VCaP (cell line): ENCODE data around the gene SPATA9.

Experiments
- H3K27ac ChIP-seq: fragments of 450-650 bp; 2 replicates; pipeline ENCODE4 v1.5.1; 2017
- TF ChIP-seq, protein P1 (sequence below): fragments of 450-650 bp; conservative IDR thresholded peaks from 2 replicates; pipeline ENCODE4 v1.5.1; 2017; ENCODE audit warnings: mild to moderate bottlenecking, moderate library complexity

Gene SPATA9

DNA sequence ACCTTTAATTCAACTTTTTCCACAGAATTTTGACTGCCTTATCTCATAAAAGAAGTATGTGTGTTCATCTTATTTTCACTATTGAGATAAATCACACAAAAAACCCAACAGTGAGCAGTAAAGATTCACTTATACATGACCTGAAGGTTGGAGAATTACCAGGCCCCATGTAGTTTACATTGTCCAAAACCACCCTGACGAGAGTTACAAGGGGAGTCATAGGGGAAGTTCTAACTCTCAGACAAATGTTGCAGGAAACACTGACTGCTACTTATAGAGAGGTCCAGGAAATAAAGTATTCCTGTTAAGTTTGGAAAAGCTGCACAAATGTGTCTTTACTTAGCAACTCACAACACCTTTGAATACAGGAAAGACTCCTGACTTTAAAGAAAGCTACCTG is 14.1 kb downstream of the SPATA9 start:
- TF ChIP-seq, protein P1, sequence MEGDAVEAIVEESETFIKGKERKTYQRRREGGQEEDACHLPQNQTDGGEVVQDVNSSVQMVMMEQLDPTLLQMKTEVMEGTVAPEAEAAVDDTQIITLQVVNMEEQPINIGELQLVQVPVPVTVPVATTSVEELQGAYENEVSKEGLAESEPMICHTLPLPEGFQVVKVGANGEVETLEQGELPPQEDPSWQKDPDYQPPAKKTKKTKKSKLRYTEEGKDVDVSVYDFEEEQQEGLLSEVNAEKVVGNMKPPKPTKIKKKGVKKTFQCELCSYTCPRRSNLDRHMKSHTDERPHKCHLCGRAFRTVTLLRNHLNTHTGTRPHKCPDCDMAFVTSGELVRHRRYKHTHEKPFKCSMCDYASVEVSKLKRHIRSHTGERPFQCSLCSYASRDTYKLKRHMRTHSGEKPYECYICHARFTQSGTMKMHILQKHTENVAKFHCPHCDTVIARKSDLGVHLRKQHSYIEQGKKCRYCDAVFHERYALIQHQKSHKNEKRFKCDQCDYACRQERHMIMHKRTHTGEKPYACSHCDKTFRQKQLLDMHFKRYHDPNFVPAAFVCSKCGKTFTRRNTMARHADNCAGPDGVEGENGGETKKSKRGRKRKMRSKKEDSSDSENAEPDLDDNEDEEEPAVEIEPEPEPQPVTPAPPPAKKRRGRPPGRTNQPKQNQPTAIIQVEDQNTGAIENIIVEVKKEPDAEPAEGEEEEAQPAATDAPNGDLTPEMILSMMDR = no peak
- no peak overlapping the region for H3K27ac ChIP-seq

DNA sequence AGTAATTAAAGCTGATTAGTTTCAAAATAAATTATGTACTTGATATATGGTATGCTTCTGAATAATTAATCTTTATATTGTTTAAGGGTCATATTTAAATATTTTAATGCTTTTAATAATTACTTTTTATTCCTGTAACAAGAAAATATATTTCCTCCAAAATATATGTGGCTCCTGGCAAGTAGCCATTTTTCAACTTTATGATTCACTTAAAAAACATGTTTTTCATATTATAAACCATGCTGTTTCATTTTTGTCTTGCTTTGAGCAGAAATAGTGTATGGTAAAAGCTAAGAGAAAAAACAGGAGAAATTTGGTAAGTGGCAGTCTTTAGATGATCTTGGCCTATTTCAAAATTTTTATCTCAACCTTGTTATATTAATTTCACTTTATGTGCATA is 14.6 kb downstream of the SPATA9 start:
- no peak overlapping the region for H3K27ac ChIP-seq
- TF ChIP-seq, protein P1 = no peak

DNA sequence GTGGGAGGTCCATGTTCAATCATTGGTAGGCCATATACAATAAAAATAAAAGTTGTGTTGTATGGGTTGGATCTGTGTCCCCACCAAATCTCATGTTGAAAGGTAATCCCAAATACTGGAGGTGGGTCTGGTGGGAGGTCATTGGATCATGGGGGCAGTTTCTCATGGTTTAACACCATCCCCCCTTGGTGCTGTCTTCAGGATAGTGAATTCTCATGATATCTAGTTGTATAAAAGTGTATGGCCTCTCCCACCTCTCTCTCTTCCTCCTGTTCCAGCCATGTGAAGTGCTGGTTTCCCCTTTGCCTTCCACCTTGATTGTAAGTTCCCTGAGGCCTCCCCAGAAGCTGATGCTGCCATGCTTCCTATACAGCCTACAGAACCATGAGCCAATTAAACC is 15.1 kb downstream of the SPATA9 start:
- TF ChIP-seq, protein P1 = no peak

DNA sequence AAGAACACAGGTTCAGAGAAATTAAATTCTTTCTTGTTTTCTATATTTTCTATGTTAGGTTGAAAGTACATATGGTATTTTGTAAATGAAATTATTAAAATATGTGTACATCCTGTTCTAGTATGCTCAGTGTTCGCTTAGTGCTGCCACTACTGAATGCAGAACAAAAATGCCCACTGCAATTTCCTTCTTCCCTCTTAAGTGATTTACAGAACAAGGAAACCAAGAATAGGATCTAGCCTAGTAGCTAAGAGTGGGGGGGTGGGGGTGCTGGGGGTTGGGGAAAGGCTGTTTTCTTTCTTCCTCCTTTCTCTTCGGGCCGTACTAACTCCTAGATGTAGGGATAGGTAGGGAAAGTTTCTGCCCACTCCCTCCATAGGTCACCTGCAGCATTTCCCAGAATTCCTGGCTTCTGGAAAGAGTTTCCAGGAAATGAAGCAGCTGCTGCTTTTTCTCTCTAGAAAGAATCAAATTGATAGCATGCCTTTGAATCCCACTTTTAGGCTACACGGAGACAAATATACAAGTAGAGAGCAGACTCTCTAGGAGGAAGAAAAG is 15.7 kb downstream of the SPATA9 start:
- no peak overlapping the region for H3K27ac ChIP-seq
- TF ChIP-seq, protein P1 = no peak

More for the DNA sequence above, 15.1 kb downstream of the SPATA9 start:
- no peak overlapping the region for H3K27ac ChIP-seq

DNA sequence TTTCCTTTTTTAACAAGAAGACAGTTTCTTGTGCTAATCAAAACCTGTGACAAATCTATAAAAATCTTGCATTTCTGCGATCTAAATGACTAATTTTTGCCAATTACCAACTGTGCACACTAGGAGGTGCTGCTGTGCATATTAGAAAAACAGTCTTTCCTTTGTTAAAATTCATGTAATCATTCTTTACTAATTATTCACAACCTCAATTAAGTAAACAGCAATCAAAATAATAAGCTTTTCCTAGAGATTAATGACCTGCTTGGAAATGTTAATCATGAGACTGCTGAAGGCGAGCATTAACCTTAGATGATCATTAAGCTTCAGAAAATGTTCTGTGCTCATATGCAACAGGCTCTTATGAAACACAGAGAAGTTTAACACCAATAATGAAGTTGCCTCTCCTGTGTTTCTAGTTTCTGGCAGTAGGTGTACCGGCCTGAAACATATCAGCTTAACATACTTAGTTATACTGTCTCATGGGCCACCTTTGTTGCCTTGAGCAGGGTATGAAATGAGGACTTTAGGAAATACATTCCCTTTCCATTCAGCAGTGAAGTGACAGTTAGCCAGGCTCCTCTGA is 18.5 kb downstream of the SPATA9 start:
- peak overlapping the region; percentile 57 for H3K27ac ChIP-seq
- TF ChIP-seq, protein P1 = peak; percentile 99

DNA sequence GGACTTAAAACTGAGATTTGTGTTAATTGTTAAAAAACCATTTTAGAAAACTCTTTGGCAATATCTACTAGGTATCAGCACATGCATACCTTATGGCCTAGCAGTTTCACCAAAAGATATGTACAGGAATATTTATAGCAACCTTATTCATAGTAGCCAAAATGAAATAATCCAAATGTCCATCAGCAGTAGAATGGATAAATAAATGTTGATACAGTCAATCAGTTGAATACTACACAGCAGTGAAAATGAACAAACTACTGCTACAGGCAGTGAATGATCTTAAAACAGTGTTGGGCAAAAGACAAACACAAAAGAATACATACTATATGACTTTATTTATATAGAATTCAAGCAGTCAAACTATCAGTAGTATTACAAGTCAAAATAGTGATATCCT is 19.8 kb downstream of the SPATA9 start:
- TF ChIP-seq, protein P1 = no peak

DNA sequence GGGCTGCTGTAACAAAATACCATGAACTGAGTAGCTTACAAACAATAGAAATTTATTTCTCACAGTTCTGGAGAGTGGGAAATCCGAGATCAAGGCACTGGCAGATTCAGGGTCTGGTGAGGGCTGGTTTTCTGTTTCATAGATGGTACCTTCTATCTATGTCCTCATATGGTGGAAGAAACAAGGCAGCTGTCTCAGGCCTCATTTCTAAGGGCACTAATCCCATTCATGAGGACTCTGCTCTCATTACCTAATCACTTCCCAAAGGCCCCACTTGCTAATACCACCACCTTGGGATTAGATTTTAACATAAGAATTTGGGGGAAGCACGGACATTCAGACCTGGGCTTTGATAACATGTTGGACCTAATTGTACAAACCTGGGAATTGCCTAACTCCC is 22.7 kb downstream of the SPATA9 start:
- TF ChIP-seq, protein P1 = no peak
- no peak overlapping the region for H3K27ac ChIP-seq

More for the DNA sequence above, 19.8 kb downstream of the SPATA9 start:
- no peak overlapping the region for H3K27ac ChIP-seq
